HT-29 (cell line): ENCODE measurements around the gene VWF. TPM values are rescaled to one million over a fixed set of nuclear protein-coding genes. Genes with fewer than 3 reads are reported as not detected.
"Not testable (repeated sequence)": the region's sequence is repeated elsewhere in the genome, so short reads cannot be mapped to it uniquely, and the experiment has no call there.

Experiments used
- DNase-seq: peaks from one replicate; pipeline ENCODE4 v3.0.0-alpha.2; 2015; ENCODE audit warnings: low spot score
- total RNA-seq: library from RNA; depleted of rRNA; stranded (reverse); fragments of >200 nt; shearing (Covaris generic); gene quantifications from 2 replicates; pipeline ENCODE4 v1.2.3, GENCODE V29; 2014

VWF gene
- total RNA-seq, 1 experiment from 2014 or later, result not detected

DNA sequence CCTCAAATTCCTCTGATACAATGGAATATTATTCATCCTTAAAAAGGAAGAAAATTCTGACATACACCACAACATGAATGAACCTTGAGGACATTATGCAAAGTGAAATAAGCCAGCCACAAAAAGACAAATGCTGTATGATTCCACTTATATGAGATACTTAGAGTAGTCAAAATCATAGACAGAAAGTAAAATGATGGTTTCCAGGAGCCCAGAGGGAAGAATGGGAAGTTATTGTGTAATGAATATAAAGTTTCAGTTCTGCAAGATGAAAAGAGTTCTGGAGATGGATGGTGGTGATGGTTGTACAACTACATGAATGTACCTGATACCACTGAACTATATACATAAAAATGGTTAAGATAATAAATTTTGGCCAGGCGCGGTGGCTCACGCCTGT is 18.3 kb downstream of the VWF start:
- DNase-seq, result no peak

DNA sequence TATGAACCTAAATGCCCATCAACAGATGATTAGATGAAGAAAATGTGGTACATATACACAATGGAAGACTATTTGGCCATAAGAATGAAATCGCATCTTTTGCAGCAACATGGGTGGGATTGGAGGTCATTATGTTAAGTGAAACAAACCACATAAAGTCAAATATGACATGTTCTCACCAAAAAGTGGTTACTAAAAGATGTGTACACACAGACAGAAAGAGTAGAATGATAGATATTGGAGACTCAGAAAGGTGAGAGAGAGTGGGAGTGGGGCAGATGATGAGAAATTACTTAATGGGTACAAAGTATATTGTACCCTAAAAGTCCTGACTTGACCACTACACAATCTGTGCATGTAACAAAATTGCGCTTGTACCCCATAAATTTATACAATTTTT is 19.6 kb downstream of the VWF start:
- no peak for DNase-seq

GRCh38 chr12:6104027-6104426 is 20.4 kb downstream of the VWF start:
- no peak for DNase-seq

DNA sequence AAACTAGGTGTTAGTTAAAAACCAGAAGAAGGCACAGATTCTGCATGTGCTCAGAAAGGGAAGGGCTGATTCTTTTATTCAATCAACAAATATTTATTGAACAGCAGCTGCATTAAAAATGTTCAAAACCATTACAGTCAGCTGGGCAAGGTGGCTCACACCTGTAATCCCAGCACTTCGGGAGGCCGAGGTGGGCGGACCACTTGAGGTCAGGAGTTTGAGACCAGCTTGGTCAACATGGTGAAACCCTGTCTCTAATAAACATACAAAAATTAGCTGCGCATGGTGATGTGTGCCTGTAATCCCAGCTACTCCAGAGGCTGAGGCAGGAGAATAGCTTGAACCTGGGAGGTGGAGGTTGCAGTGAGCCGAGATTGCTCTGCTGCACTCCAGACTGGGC is 22.4 kb downstream of the VWF start:
- not testable (repeated sequence) for DNase-seq

DNA sequence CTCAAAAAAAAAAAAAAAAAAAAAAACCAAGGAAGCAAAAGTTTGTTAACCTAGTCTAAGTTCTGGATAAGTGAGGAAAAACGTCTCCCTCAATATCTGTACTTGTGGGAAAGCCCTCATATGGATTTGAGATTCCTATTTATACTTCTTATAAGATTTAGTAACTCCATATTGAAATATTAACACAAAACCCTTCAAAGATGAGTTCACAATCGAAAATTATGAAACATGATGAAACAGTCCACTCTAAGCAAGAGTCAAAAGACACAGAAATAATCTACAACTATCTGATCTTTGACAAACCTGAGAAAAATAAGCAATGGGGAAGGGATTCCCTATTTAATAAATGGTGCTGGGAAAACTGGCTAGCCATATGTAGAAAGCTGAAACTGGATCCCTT is 25.2 kb downstream of the VWF start:
- DNase-seq, result no peak

DNA sequence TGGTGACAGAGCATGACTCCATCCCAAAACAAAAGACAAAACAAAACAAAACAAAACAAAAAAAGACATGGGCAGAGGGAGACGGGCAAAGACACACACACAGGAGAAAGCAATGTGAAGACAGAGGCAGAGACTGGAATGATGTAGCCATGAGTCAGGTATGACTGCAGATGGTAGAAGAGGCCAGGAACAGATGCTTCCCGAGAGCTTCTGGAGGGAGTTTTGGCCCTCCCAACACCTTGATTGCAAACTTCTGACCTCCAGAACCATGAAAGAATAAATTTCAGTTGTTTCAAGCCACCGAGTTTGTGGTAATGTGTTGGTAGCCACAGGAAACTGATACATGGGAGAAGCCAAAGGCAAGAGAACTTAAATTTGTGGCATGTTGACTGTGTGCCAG is 27.1 kb downstream of the VWF start:
- no peak for DNase-seq

GRCh38 chr12:6096527-6096926 is 27.9 kb downstream of the VWF start:
- no peak for DNase-seq

- DNase-seq, result no peak
Observed at GRCh38 chr12:6095269-6095668, 29.2 kb downstream of the VWF start.

DNA sequence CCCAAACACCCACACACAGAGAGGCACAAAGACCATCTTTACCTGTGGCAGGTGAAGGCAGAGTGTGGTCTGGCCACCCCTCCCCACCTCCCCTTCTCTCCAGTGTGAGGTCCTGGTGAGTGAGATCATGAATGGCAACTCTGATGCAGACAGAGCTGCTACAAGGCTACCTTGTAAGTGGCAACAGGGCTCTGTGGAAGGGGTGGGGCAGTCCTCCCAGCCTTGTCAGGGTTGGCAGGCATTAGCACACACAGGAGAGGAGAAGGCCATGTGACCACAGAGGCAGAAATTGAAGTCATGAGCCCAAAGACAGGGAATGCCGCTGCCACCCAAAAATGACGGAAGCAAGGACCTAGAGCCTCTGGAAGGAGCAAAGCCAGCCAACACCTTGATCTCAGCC is 30.7 kb downstream of the VWF start:
- DNase-seq, result peak; percentile 64

DNA sequence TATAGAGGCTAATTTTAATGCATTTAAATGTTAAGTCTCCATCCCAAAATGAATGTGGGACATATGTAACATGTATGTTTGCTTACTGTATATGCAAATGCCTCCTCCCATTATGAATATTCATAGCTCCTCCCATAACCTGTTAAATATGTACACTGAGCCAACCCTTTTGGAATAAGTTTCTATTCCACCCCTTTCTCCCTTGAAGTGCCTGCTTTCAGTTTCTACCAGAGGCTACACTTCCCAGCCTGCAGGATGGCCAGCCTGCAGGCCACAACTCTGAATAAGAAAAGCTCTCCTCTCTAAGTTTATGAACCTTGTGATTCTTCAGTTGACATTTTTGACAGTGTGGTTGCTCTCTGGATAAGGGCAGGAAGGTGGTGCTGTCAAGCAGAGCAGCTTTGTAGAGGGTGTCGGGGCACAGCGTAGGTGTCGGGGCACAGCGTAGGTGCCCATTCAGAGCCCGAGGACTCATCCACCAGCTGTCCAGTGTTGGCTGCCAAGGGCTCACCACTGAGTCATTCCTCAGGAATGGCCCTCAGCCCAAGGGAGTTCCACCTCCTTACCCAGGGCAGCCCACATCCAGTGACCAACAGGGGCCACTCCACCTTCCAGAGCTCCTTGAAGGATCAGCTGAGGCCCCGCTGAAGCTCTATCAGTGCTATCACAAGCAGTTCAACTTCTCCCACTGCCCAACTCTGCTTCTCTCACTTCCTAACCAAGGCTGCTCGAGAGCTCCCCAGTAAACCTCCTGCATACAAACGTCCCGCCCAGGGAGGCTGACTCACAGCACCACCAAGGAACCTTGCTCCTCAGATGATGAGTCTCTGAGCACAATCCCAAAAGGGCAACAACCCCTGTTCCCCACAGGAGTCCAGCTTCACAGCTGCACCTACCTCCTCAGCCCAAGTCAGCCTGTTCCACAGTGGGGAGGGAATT is 31.4 kb downstream of the VWF start:
- peak; percentile 94 for DNase-seq

GRCh38 chr12:6091786-6092566 is 32.5 kb downstream of the VWF start:
- DNase-seq, result no peak

GRCh38 chr12:6090803-6091202 is 33.7 kb downstream of the VWF start:
- DNase-seq, result no peak

DNA sequence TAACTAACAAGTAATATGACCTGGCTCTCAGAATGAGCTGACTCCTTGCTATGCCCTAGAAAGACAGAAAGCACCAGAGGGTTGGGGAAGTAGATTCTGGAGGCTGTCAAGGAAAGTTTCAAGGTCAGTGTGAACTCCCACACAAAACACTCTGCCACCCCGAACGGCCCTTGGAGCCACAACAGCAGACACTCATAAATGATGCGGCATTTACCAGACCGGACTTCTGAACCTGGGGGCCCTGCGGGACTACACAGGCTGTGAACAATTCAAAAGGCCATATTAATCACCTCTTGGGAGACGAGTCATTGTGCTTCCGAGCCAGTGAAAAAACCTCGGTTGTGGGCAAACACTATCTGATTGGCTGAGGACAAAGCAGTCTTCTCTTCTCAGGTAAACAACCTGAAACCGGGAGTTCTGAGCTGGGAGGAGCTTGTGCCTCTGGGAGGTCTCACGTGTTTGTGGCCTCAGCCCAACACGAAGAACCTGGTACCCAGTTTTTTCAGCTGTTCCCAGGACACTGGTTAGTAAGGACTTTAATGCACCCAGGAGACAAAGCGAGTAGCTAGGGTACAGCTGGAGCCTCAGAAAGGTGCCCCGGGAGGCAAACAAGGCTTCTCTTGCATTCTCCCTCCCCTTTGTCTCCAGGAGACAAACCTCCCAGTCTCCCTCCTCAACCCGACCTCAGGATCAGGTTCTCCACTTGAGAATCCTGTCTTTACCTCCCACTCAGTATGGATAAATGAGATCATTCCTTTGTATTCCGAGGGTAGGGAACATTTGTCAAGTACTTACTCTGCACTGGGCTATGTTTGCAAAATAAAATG is 35.3 kb downstream of the VWF start:
- DNase-seq, result peak; percentile 71

GRCh38 chr12:6086316-6086715 is 38.2 kb downstream of the VWF start:
- DNase-seq, result no peak

DNA sequence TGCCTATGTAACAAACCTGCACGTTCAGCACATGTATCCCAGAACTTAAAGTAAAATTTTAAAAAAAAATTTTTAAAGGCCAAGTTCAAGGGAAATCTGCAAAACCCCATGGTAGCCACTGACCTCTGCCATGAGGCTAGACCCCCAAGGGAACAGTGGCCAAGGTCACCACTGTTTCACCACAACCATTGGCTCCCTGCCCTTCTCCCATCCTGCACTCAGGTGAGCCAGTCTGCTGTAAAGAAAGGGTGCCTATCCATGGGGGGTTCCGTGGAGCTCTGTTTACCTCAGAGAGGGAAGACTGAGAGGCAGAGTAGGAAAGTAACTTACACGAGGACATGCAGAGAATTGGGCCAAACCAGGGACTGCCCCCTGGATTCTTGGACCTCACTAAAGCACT is 38.6 kb downstream of the VWF start:
- DNase-seq, result no peak

GRCh38 chr12:6084969-6085450 is 39.5 kb downstream of the VWF start:
- DNase-seq, result no peak

GRCh38 chr12:6084261-6084968 is 40.1 kb downstream of the VWF start:
- DNase-seq, result peak; percentile 92

- DNase-seq, result no peak
Observed at GRCh38 chr12:6083601-6084000, 40.9 kb downstream of the VWF start.

DNA sequence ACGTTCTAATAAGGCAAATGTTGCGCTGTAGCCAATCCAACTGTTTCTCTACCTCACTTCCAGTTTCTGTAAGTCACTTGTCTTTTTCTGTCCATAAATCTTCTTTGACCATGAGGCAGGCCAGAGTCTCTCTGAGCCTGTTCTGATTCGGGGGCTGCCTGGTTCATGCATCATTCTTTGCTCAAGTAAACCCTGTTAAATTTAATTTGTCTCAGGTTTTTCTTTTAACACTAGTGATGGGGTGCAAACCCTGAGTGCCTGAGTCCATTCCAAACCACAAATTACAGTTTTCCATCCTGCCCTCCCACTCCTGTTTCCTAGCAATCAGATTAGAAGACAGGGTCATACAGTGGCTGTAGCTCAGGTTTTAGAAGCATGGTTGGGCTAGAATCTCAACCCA is 41.9 kb downstream of the VWF start:
- no peak for DNase-seq

GRCh38 chr12:6080149-6081045 is 44.1 kb downstream of the VWF start:
- no peak for DNase-seq
